GM21717 (cell line): Measurements from ENCODE around the gene ANTXR1.

Experiments used
- ATAC-seq: cut with Tn5 transposase; IDR thresholded peaks from one replicate; pipeline ENCODE4 v1.9.1; 2021; ENCODE audit warnings: mild to moderate bottlenecking, moderate library complexity; ENCODE audit not compliant: unreplicated experiment

Gene ANTXR1

GRCh38 chr2:69092857-69093256, 79.9 kb downstream of the ANTXR1 start:
- no peak for ATAC-seq

GRCh38 chr2:69095305-69095704, 82.3 kb downstream of the ANTXR1 start:
- ATAC-seq: no peak

GRCh38 chr2:69096326-69097095, 83.5 kb downstream of the ANTXR1 start:
- ATAC-seq: no peak

- no peak for ATAC-seq
These were observed 84.2 kb downstream of the ANTXR1 start for GRCh38 chr2:69097148-69097610.

DNA sequence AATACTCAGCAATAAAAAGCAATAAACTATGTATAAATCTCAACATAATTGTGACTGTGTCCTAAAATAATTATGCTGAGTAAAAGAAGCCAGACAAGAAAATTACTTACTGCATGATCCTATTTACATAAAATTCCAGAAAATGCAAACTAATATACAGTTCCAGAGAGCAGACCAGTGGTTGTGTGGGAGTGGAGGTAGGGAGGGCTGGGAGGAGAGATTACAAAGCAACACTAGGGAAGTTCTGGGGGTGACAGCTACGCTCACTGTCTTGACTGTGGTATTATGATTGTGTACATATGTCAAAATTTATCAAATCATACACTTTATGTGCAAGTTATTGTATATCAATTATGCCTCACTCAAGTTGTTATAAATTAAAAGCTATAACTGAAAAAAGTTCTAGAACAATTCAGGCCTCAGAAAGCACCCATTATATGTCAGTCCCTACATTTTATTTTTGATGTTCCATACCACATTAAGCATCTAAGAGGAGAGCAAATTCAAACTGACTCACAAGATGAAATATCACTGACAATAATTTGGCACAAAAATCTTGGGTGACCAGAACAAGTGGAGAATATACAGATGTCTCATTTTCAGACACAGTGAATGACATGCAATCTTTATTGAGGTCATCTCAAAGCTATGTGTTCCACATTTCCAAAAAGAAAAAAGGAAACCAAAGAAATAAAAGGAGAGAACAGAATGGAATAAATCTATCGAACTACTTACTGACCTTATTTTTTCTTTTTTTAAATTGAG, 85.1 kb downstream of the ANTXR1 start:
- no peak for ATAC-seq

DNA sequence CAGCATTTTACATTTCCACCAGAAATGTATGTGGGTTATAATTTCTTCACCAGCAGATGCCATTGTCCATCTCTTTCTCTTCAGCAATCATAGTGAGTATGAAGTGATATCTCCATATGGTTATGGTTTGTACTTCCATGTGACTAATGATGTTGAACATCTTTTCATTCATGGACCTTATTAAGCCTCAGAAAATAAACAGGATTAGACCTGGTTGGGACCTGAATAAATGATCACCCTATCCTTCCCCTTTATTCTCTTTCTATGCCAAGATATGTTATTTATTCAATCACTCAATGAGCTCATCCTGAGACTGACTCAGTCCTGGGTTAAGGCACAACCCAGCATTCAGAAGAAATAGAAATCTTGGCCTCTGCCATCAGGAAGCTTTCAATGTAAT, 86.6 kb downstream of the ANTXR1 start:
- no peak for ATAC-seq

- ATAC-seq: no peak
These were observed 87.3 kb downstream of the ANTXR1 start for GRCh38 chr2:69100220-69100723.

DNA sequence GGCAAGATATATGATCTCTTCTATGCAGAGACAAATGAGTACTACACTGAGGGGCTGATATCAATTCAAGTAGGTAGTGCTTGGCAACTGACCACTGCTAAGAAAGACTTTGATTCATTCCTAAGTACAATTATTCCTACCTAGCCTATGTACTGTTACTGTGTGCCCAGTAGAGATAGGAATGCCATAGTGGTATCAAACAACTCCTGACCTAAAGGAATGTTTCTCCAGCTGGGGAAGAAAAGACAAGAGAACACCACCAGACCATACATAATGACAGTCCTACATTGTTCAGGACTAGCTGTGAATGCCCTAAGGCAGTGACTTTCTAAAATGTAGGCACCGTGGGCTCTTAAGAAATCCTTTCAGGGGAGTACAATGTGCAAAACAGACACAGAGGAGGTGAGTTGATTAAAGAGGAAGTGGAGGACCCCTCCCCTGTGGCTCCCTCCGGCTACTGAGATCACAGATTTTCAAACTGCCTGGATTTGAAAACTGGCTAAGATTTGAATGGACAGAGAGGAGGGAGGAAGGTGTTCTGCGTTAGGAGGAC, 89.1 kb downstream of the ANTXR1 start:
- no peak for ATAC-seq

DNA sequence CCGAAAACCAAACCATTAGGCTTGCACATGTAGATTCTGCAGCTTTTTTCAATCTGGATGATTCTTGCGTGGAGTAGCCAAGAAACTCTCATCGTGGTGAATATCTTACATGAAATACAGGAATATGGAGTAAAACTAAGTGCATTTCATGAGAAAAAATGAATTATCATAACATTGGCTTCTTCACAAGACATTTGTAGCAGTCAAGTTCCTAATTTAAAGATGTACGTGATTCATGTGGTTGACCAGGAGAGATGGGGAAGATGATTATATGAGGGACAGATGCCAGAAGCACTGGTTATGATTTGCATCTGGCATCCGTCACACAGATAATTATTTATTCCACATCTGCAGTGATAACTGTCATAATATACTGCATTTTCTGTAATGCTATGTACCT, 90.4 kb downstream of the ANTXR1 start:
- ATAC-seq: no peak

- no peak for ATAC-seq
These were observed 91.3 kb downstream of the ANTXR1 start for GRCh38 chr2:69104261-69104660.

- no peak for ATAC-seq
These were observed 96.3 kb downstream of the ANTXR1 start for GRCh38 chr2:69109255-69109654.

DNA sequence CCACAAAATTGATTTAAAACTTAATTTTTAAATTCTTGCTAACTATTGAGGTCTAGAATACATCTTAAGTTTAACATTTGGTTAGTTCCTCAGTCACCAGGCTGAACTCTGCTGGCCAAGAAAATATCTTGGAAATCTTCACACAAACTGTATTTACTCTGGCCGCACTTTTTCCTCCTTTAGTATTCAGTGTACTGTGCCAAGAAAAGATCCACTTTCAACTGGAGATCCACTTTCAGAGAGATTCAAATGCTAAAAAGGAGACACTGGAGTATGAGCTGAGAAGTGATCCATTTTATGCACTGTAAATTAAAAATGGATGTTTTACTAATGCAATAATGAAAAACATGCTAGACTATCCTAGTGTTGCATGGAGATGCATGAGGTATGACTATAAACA, 98.1 kb downstream of the ANTXR1 start:
- ATAC-seq: no peak

DNA sequence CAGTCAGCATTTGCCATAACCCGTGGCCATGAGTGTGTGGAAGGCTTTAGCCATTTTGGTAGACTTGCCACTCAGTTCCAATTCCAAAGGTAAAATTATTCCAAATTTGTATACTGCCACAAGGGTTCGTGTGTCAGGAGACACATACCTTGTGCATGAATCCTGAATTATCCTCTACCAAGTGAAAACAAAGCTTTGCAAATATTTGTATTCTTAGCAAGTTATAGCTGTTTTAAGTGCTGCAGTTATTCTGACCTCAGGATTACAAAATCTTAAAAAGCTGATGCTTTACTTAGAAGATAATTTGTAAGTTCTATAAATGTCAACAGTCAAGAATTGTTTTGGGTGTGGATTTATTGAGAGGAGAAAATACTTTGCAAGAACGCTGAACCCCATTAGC, 100.6 kb downstream of the ANTXR1 start:
- ATAC-seq: no peak

- no peak for ATAC-seq
These were observed 101.6 kb downstream of the ANTXR1 start for GRCh38 chr2:69114534-69114933.

- no peak for ATAC-seq
These were observed 103.5 kb downstream of the ANTXR1 start for GRCh38 chr2:69116438-69116837.

DNA sequence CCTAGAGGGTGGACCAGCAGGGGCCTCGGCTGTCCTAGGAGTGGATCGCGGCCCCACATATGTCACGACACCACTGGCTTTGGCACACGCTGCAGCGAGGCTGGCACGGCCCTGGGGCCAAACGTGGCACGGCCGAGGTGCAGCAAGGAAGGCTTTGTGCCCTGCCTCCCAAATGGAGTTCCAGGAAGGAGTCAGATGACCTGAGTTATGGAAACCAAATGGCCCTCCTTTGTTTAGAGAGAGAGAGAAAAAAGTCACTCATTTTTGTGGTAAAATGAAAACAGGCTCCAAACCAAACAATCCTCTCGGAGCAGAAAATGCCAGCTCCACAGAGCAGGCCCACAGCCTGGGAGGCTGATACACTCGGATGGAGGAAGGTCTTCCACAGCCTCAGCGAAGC, 105.6 kb downstream of the ANTXR1 start:
- ATAC-seq: no peak

GRCh38 chr2:69119104-69119894, 106.3 kb downstream of the ANTXR1 start:
- ATAC-seq: no peak

DNA sequence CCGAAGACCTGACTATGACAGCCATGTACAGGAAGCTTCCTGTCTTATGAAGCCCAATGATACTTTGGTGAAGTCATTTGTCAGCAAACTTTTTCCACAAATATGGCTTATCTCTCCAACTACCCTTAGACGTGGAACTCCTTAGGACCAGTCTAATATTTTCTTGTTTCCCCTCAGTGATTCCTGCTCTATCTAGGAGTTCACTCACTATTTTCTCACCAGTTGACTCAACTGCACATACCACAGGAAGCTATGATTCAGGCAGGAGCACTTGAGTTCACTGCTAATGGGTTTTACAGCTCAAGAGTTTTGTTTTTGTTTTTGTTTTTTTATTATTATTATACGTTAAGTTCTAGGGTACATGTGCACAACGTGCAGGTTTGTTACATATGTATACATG, 109.3 kb downstream of the ANTXR1 start:
- no peak for ATAC-seq

DNA sequence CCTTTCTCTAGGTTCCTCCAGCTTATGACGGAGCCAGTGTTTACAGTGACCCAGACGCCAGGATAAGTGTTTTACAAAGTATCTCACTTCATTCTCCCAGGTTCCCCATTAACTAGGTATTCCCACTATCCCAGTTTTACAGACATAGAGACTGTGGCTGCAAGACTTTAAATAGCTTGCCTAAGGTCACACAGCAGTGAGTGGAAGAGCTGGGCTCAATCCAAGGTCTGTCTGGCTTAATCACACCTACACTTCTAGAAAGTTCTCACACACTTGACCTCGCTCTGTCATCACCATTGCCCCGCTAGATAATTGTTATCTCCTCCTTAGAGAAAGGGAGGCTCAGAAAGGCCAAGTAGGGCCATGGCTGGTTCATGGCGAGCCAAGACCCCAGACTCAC, 110.2 kb downstream of the ANTXR1 start:
- ATAC-seq: no peak

DNA sequence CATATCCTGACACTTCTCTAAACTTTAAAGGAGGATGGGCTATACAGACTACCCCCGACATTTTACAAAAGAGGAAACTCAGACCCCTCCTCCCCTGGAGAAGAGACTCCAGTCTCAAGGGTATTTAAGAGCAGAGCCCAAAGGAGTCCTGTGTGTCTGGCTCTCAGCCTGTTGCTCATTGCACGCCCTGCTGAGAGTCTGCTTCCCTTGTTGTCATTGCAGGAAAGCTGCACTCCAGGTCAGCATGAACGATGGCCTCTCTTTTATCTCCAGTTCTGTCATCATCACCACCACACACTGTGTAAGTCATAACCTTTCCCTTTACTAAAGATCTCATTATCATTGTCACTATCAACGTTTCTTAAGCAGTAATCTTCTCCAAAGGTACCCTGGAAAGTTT, 111.4 kb downstream of the ANTXR1 start:
- no peak for ATAC-seq

- ATAC-seq: no peak
These were observed 112.8 kb downstream of the ANTXR1 start for GRCh38 chr2:69125816-69126215.
